PC-3 (cell line): ENCODE data around the gene ERBB4. TPM values are rescaled to one million over a fixed set of nuclear protein-coding genes. Genes with fewer than 3 reads are reported as not detected.

Experiments used
- ATAC-seq: fragments of 200-7000 bp; cut with Tn5 transposase; 2 replicates; pipeline ENCODE4 v1.9.1; 2020; ENCODE audit warnings: mild to moderate bottlenecking, moderate library complexity
- BruUV-seq: library from RNA; stranded (reverse); fragments of 400-500 nt; replicated peaks from 2 replicates; lab custom pipeline; 2021; lab: Mats Ljungman, UMichigan
- CTCF ChIA-PET: fragments of 300-600 bp; sonication (Branson Sonifier 250); formaldehyde crosslinking; loops from one replicate; lab custom pipeline; 2022; ENCODE audit warnings: antibody characterized with exemption; lab: Charles Lee
- POLR2A ChIA-PET: fragments of 300-600 bp; sonication (Branson Sonifier 250); formaldehyde crosslinking; loops from one replicate; lab custom pipeline; 2022; ENCODE audit warnings: antibody characterized with exemption; ENCODE audit not compliant: unreplicated experiment; lab: Charles Lee
- DNase-seq: peaks from one replicate; pipeline ENCODE4 v3.0.0-alpha.2; 2015
- H2AFZ ChIP-seq: fragments of 300-600 bp; sonication (generic); 2 replicates; pipeline ENCODE4 v1.6.0; 2016; ENCODE audit warnings: antibody characterized with exemption, low read length
- H3F3A ChIP-seq: fragments of 300-600 bp; sonication (generic); one replicate; pipeline ENCODE4 v1.6.0; 2017; ENCODE audit warnings: antibody characterized with exemption, low read length, control low read depth, mild to moderate bottlenecking; ENCODE audit not compliant: unreplicated experiment
- H3K27ac ChIP-seq: fragments of 300-600 bp; sonication (generic); 2 replicates; pipeline ENCODE4 v1.5.1; 2016; ENCODE audit warnings: mild to moderate bottlenecking, low read length
- H3K27me3 ChIP-seq: fragments of 300-600 bp; sonication (generic); 2 replicates; pipeline ENCODE4 v1.6.1; 2016; ENCODE audit warnings: low read length, mixed read lengths
- H3K36me3 ChIP-seq: fragments of 300-600 bp; sonication (generic); 2 replicates; pipeline ENCODE4 v1.6.1; 2016; ENCODE audit warnings: low read depth, mixed run types, low read length, mixed read lengths
- H3K4me1 ChIP-seq: fragments of 300-600 bp; sonication (generic); 2 replicates; pipeline ENCODE4 v1.5.1; 2016; ENCODE audit warnings: low read length; ENCODE audit not compliant: insufficient read depth
- H3K4me2 ChIP-seq: fragments of 300-600 bp; sonication (generic); 2 replicates; pipeline ENCODE4 v1.6.0; 2016; ENCODE audit warnings: low read length
- H3K4me3 ChIP-seq: fragments of 300-600 bp; sonication (generic); 2 replicates; pipeline ENCODE4 v1.5.1; 2016; ENCODE audit warnings: mild to moderate bottlenecking, low read length, mixed read lengths
- H3K79me2 ChIP-seq: fragments of 300-600 bp; sonication (generic); 2 replicates; pipeline ENCODE4 v1.6.1; 2017; ENCODE audit warnings: low read length, mixed read lengths
- H3K9ac ChIP-seq: fragments of 300-600 bp; sonication (generic); 2 replicates; pipeline ENCODE4 v1.6.0; 2016; ENCODE audit warnings: mild to moderate bottlenecking, low read length
- H3K9me2 ChIP-seq: fragments of 300-600 bp; sonication (generic); replicated peaks from 2 replicates; pipeline ENCODE4 v1.6.1; 2016; ENCODE audit warnings: mixed run types, low read length, mixed read lengths
- H3K9me3 ChIP-seq: fragments of 300-600 bp; sonication (generic); 2 replicates; pipeline ENCODE4 v1.6.1; 2016; ENCODE audit warnings: low read length, mixed read lengths
- H4K20me1 ChIP-seq: fragments of 300-600 bp; sonication (generic); 2 replicates; pipeline ENCODE4 v1.6.1; 2016; ENCODE audit warnings: low read length, mixed read lengths
- CTCF ChIP-seq: fragments of 300-600 bp; sonication (generic); conservative IDR thresholded peaks from 2 replicates; pipeline ENCODE4 v1.5.1; 2017; ENCODE audit warnings: antibody characterized with exemption, low read depth, mild to moderate bottlenecking, low read length
- EZH2 ChIP-seq: fragments of 300-600 bp; sonication (generic); IDR thresholded peaks from one replicate; pipeline ENCODE4 v1.6.1; 2017; ENCODE audit warnings: antibody characterized with exemption, mild to moderate bottlenecking, low read length; ENCODE audit not compliant: unreplicated experiment
- EZH2phosphoT487 ChIP-seq: fragments of 300-600 bp; sonication (generic); IDR thresholded peaks from 2 replicates; pipeline ENCODE4 v1.6.1; 2018; ENCODE audit warnings: mild to moderate bottlenecking, antibody characterized with exemption, low read length, borderline replicate concordance
- intact Hi-C: fragments of 100-400 bp; cut with micrococcal nuclease; formaldehyde crosslinking; loops from 2 replicates; pipeline ENCODE4 v1.9.0; 2023
- total RNA-seq: library from RNA; depleted of rRNA; stranded (reverse); fragments of >200 nt; gene quantifications from 2 replicates; pipeline ENCODE4 v1.2.3, GENCODE V29; 2014

The ERBB4 gene
- total RNA-seq, 1 experiment from 2014 or later: under 0.01 TPM

- intact Hi-C loops: no loop called here
- no peaks in the 10 kb centered on the region for H4K20me1 ChIP-seq
- TF ChIP-seq CTCF: no peak
- TF ChIP-seq EZH2: no peak
- no peak for TF ChIP-seq EZH2phosphoT487
- no peak for ATAC-seq
- no TSS peak for BruUV-seq
- no peak for DNase-seq
- no peaks in the 10 kb centered on the region for H3K36me3 ChIP-seq
- H3K79me2 ChIP-seq: no peaks in the 10 kb centered on the region
- no peak overlapping the region for H3K27ac ChIP-seq
- no peaks in the 10 kb centered on the region for H3K9me2 ChIP-seq
- no peaks in the 10 kb centered on the region for H3K27me3 ChIP-seq
- no peaks in the 10 kb centered on the region for H3K9me3 ChIP-seq
- ChIA-PET CTCF (no interaction called here), POLR2A (no interaction called here)
- no peak overlapping the region for H3K4me3 ChIP-seq
- H3K9ac ChIP-seq: no peak overlapping the region
- no peaks in the 10 kb centered on the region for H3F3A ChIP-seq
- no peak overlapping the region for H2AFZ ChIP-seq
- H3K4me1 ChIP-seq: no peaks in the 10 kb centered on the region
- H3K4me2 ChIP-seq: no peak overlapping the region
These were observed 739.7 kb downstream of the ERBB4 start for GRCh38 chr2:211798868-211799267.

GRCh38 chr2:211793690-211794089 lies 744.9 kb downstream of the ERBB4 start:
- intact Hi-C loops: no loop called here
- H3K9ac ChIP-seq: no peak overlapping the region
- no peaks in the 10 kb centered on the region for H3K4me1 ChIP-seq
- no peaks in the 10 kb centered on the region for H4K20me1 ChIP-seq
- ATAC-seq (no peak), DNase-seq (no peak)
- no peaks in the 10 kb centered on the region for H3K27me3 ChIP-seq
- no peaks in the 10 kb centered on the region for H3F3A ChIP-seq
- ChIA-PET CTCF (interaction anchor here (0.6 kb wide), 1 partner anchor 30 kb away, joined by 3 read pairs; no protein-coding TSS in a partner anchor), POLR2A (no interaction called here)
- no peaks in the 10 kb centered on the region for H3K9me3 ChIP-seq
- no peak overlapping the region for H3K27ac ChIP-seq
- no peak overlapping the region for H3K4me2 ChIP-seq
- BruUV-seq: no TSS peak
- no peaks in the 10 kb centered on the region for H3K79me2 ChIP-seq
- H3K9me2 ChIP-seq: no peaks in the 10 kb centered on the region
- no peak overlapping the region for H2AFZ ChIP-seq
- H3K4me3 ChIP-seq: no peak overlapping the region
- TF ChIP-seq EZH2: no peak
- no peak for TF ChIP-seq EZH2phosphoT487
- TF ChIP-seq CTCF: no peak
- no peaks in the 10 kb centered on the region for H3K36me3 ChIP-seq

- TF ChIP-seq EZH2 (no peak), CTCF (no peak), EZH2phosphoT487 (no peak)
- H3K9me3 ChIP-seq: no peaks in the 10 kb centered on the region
- H3F3A ChIP-seq: no peaks in the 10 kb centered on the region
- H3K4me3 ChIP-seq: no peak overlapping the region
- H2AFZ ChIP-seq: no peak overlapping the region
- no peak overlapping the region for H3K4me2 ChIP-seq
- ATAC-seq: no peak
- no peaks in the 10 kb centered on the region for H3K36me3 ChIP-seq
- BruUV-seq: no TSS peak
- H3K4me1 ChIP-seq: no peaks in the 10 kb centered on the region
- intact Hi-C loops: no loop called here
- H3K9me2 ChIP-seq: no peaks in the 10 kb centered on the region
- no peak for DNase-seq
- no peak overlapping the region for H3K9ac ChIP-seq
- H3K27me3 ChIP-seq: no peaks in the 10 kb centered on the region
- POLR2A ChIA-PET: no interaction called here
- CTCF ChIA-PET: no interaction called here
- no peak overlapping the region for H3K27ac ChIP-seq
- no peaks in the 10 kb centered on the region for H3K79me2 ChIP-seq
- H4K20me1 ChIP-seq: no peaks in the 10 kb centered on the region
These were observed 748.6 kb downstream of the ERBB4 start for GRCh38 chr2:211789982-211790381.
